Tibial artery (tissue), 4 donors: ENCODE data around the gene VEGFC.

Experiments
- DNase-seq, 2 donors: peaks; one replicate each; pipeline ENCODE4 v3.0.0-alpha.2; 2019
- H3K27ac ChIP-seq, 2 donors: fragments of 200-600 bp; sonication (generic) in 1 of 2; 1 replicate in 1 of 2; 2 replicates in 1 of 2; pipeline ENCODE4 v1.5.1; 2018 to 2019; ENCODE audit warnings: mild to moderate bottlenecking in 1 of 2
- H3K27me3 ChIP-seq, 2 donors: fragments of 200-600 bp; sonication (generic) in 1 of 2; one replicate each; pipeline versions ENCODE4 v1.5.1 to v1.6.0; 2016 to 2019
- H3K36me3 ChIP-seq, 3 donors: fragments of 200-600 bp; sonication (generic) in 2 of 3; one replicate each; pipeline ENCODE4 v1.5.1; 2016 to 2019; ENCODE audit warnings: mild to moderate bottlenecking in 2 of 3
- H3K4me1 ChIP-seq, 4 donors: fragments of 200-600 bp; sonication (generic) in 2 of 4; 1 replicate in 3 of 4; 2 replicates in 1 of 4; pipeline ENCODE4 v1.5.1; 2016 to 2019
- H3K4me3 ChIP-seq, 2 donors: fragments of 200-600 bp; sonication (generic) in 1 of 2; 1 replicate in 1 of 2; 2 replicates in 1 of 2; pipeline ENCODE4 v1.5.1; 2018 to 2019; ENCODE audit warnings: mild to moderate bottlenecking in 2 of 2
- H3K9me3 ChIP-seq, 3 donors: fragments of 200-600 bp; sonication (generic) in 1 of 3; one replicate each; pipeline ENCODE4 v1.5.1; 2016 to 2019
- CTCF ChIP-seq, 2 experiments: fragments of 200-600 bp in 1 of 2; fragments of 450-650 bp in 1 of 2; IDR thresholded peaks; one replicate each; pipeline ENCODE4 v1.5.1; 2017 to 2019; ENCODE audit warnings: antibody characterized with exemption in 2 of 2, mild to moderate bottlenecking in 1 of 2, moderate library complexity in 1 of 2
- intact Hi-C: fragments of 100-400 bp; cut with DNase I; formaldehyde crosslinking; loops from one replicate; pipeline ENCODE4 v1.15.0; 2023; ENCODE audit warnings: low total_unique reads

VEGFC gene

GRCh38 chr4:176778063-176778462 lies 14.7 kb downstream of the VEGFC start:
- no peak for DNase-seq

GRCh38 chr4:176775338-176775737 lies 17.4 kb downstream of the VEGFC start:
- TF ChIP-seq CTCF (IDR thresholded peaks at IDR 0.05): no peak
- H3K27ac ChIP-seq: no peak overlapping the region
- H3K9me3 ChIP-seq: no peaks in the 10 kb centered on the region
- H3K36me3 ChIP-seq: no peaks in the 10 kb centered on the region
- no peaks in the 10 kb centered on the region for H3K4me1 ChIP-seq
- no peaks in the 10 kb centered on the region for H3K27me3 ChIP-seq
- intact Hi-C loops: no loop called here
- no peak for DNase-seq
- H3K4me3 ChIP-seq: no peak overlapping the region

More at GRCh38 chr4:176778063-176778462, 14.7 kb downstream of the VEGFC start:
- Histone ChIP-seq H3K4me3 (no peak overlapping the region), H3K27ac (no peak overlapping the region), H3K27me3 (no peaks in the 10 kb centered on the region), H3K36me3 (no peaks in the 10 kb centered on the region), H3K9me3 (no peaks in the 10 kb centered on the region), H3K4me1 (no peaks in the 10 kb centered on the region)
- intact Hi-C loops: no loop called here
- TF ChIP-seq CTCF (IDR thresholded peaks at IDR 0.05): no peak

GRCh38 chr4:176774852-176775251 lies 17.9 kb downstream of the VEGFC start:
- TF ChIP-seq CTCF (IDR thresholded peaks at IDR 0.05): no peak
- no peaks in the 10 kb centered on the region for H3K36me3 ChIP-seq
- H3K4me3 ChIP-seq: no peak overlapping the region
- H3K9me3 ChIP-seq: no peaks in the 10 kb centered on the region
- no peaks in the 10 kb centered on the region for H3K27me3 ChIP-seq
- intact Hi-C loops: no loop called here
- no peak for DNase-seq
- no peak overlapping the region for H3K27ac ChIP-seq
- H3K4me1 ChIP-seq: no peaks in the 10 kb centered on the region

GRCh38 chr4:176769514-176769913 lies 23.2 kb downstream of the VEGFC start:
- no peaks in the 10 kb centered on the region for H3K36me3 ChIP-seq
- TF ChIP-seq CTCF (IDR thresholded peaks at IDR 0.05): no peak
- no peak overlapping the region for H3K4me3 ChIP-seq
- no peaks in the 10 kb centered on the region for H3K27me3 ChIP-seq
- no peak overlapping the region for H3K27ac ChIP-seq
- no peak for DNase-seq
- intact Hi-C loops: no loop called here
- H3K4me1 ChIP-seq: no peaks in the 10 kb centered on the region
- no peaks in the 10 kb centered on the region for H3K9me3 ChIP-seq

GRCh38 chr4:176767183-176767582 lies 25.5 kb downstream of the VEGFC start:
- Histone ChIP-seq H3K9me3 (no peaks in the 10 kb centered on the region), H3K27me3 (no peaks in the 10 kb centered on the region), H3K4me1 (no peaks in the 10 kb centered on the region), H3K27ac (no peak overlapping the region), H3K36me3 (no peaks in the 10 kb centered on the region), H3K4me3 (no peak overlapping the region)
- intact Hi-C loops: no loop called here
- TF ChIP-seq CTCF (IDR thresholded peaks at IDR 0.05): no peak
- DNase-seq: no peak

- intact Hi-C loops: no loop called here
- no peaks in the 10 kb centered on the region for H3K4me1 ChIP-seq
- no peak overlapping the region for H3K4me3 ChIP-seq
- H3K36me3 ChIP-seq: no peaks in the 10 kb centered on the region
- TF ChIP-seq CTCF (IDR thresholded peaks at IDR 0.05): no peak
- no peaks in the 10 kb centered on the region for H3K27me3 ChIP-seq
- H3K9me3 ChIP-seq: no peaks in the 10 kb centered on the region
- DNase-seq: no peak
- H3K27ac ChIP-seq: no peak overlapping the region
Observed at GRCh38 chr4:176762661-176763308, 29.9 kb downstream of the VEGFC start.
